KMS-11 (cell line): Measurements from ENCODE around the gene TCF19.

Source experiments
- H2AFZ ChIP-seq: fragments of 200-600 bp; sonication (generic); 2 replicates; pipeline ENCODE4 v1.6.1; 2016; ENCODE audit warnings: antibody characterized with exemption, mixed run types, low read depth
- H3K27ac ChIP-seq: fragments of 200-600 bp; sonication (generic); 2 replicates; pipeline ENCODE4 v1.6.1; 2016; ENCODE audit warnings: mild to moderate bottlenecking, mixed run types
- H3K27me3 ChIP-seq: fragments of 200-600 bp; sonication (generic); 2 replicates; pipeline ENCODE4 v1.6.1; 2017; ENCODE audit warnings: mild to moderate bottlenecking, low read depth, mixed run types, moderate library complexity; ENCODE audit not compliant: insufficient read depth
- H3K36me3 ChIP-seq: fragments of 200-600 bp; sonication (generic); 2 replicates; pipeline ENCODE4 v1.6.1; 2017; ENCODE audit warnings: mild to moderate bottlenecking, mixed run types; ENCODE audit not compliant: insufficient read depth
- H3K4me1 ChIP-seq: fragments of 200-600 bp; sonication (generic); 2 replicates; pipeline ENCODE4 v1.6.1; 2016; ENCODE audit warnings: mild to moderate bottlenecking, low read depth, mixed run types; ENCODE audit not compliant: poor library complexity, severe bottlenecking
- H3K4me2 ChIP-seq: fragments of 200-600 bp; sonication (generic); 2 replicates; pipeline ENCODE4 v1.7.0; 2016; ENCODE audit warnings: mild to moderate bottlenecking, mixed run types
- H3K4me3 ChIP-seq: fragments of 200-600 bp; sonication (generic); IDR thresholded peaks from 2 replicates; pipeline ENCODE4 v1.6.1; 2017; ENCODE audit warnings: low read depth, low read length, mixed read lengths; ENCODE audit not compliant: insufficient read depth
- H3K79me2 ChIP-seq: fragments of 200-600 bp; sonication (generic); 2 replicates; pipeline ENCODE4 v1.6.1; 2016; ENCODE audit warnings: low read depth, mixed run types; ENCODE audit not compliant: insufficient read depth
- H3K9ac ChIP-seq: fragments of 200-600 bp; sonication (generic); 2 replicates; pipeline ENCODE4 v1.6.1; 2016; ENCODE audit warnings: mild to moderate bottlenecking, mixed run types
- H4K20me1 ChIP-seq: fragments of 200-600 bp; sonication (generic); 2 replicates; pipeline ENCODE4 v1.6.1; 2016; ENCODE audit warnings: mild to moderate bottlenecking, mixed run types; ENCODE audit not compliant: insufficient read depth
- CTCF ChIP-seq: fragments of 200-600 bp; sonication (generic); conservative IDR thresholded peaks from 2 replicates; pipeline ENCODE4 v1.6.1; 2017; ENCODE audit warnings: low read depth, mild to moderate bottlenecking, antibody characterized with exemption, low read length, moderate library complexity, mixed read lengths

TCF19 gene

GRCh38 chr6:31158140-31158862 lies at the start of gene TCF19:
TCF19 (plus strand) TSS chr6:31158589; CDS start chr6:31159470, 881 bp downstream.
- no peaks in the 10 kb centered on the region for H3K27me3 ChIP-seq
- peaks cover 4% of the 10 kb centered on the region; the same call in 1 of the 2 replicates for H3K79me2 ChIP-seq
- no peaks in the 10 kb centered on the region for H4K20me1 ChIP-seq
- H2AFZ ChIP-seq, result peak within 1 kb of the TSS; percentile 70
- H3K27ac ChIP-seq, result no peak within 1 kb of the TSS
- H3K36me3 ChIP-seq, result no peaks in the 10 kb centered on the region
- H3K9ac ChIP-seq, result peak within 1 kb of the TSS; percentile 30; the same call in 1 of the 2 replicates
- H3K4me1 ChIP-seq, result peaks cover 31% of the 10 kb centered on the region
- TF ChIP-seq CTCF, result no peak
- H3K4me2 ChIP-seq, result peak within 1 kb of the TSS; percentile 87
- no peak within 1 kb of the TSS for H3K4me3 ChIP-seq

GRCh38 chr6:31110825-31111582 lies 47.4 kb upstream of the TCF19 start:
- no peaks in the 10 kb centered on the region for H3K79me2 ChIP-seq
- no peak for TF ChIP-seq CTCF
- H3K4me1 ChIP-seq, result no peaks in the 10 kb centered on the region
- H3K27me3 ChIP-seq, result peaks cover 24% of the 10 kb centered on the region
- no peak overlapping the region for H3K4me2 ChIP-seq
- no peak overlapping the region for H2AFZ ChIP-seq
- no peaks in the 10 kb centered on the region for H4K20me1 ChIP-seq
- H3K27ac ChIP-seq, result no peak overlapping the region
- no peaks in the 10 kb centered on the region for H3K36me3 ChIP-seq
- no peak overlapping the region for H3K4me3 ChIP-seq
- H3K9ac ChIP-seq, result no peak overlapping the region

- Histone ChIP-seq H3K4me1 (no peaks in the 10 kb centered on the region), H4K20me1 (no peaks in the 10 kb centered on the region), H3K9ac (no peak overlapping the region), H3K27me3 (peaks cover 31% of the 10 kb centered on the region), H2AFZ (no peak overlapping the region), H3K27ac (no peak overlapping the region), H3K4me3 (no peak overlapping the region), H3K79me2 (no peaks in the 10 kb centered on the region), H3K36me3 (no peaks in the 10 kb centered on the region), H3K4me2 (no peak overlapping the region)
- no peak for TF ChIP-seq CTCF
These were observed 46.7 kb upstream of the TCF19 start for GRCh38 chr6:31111712-31112111.

GRCh38 chr6:31112478-31112877 lies 45.9 kb upstream of the TCF19 start, which contains the start of gene C6orf15:
C6orf15 (minus strand) TSS chr6:31112575; CDS start chr6:31112555, 20 bp downstream.
- H3K27ac ChIP-seq, result no peak within 1 kb of the TSS
- H2AFZ ChIP-seq, result no peak within 1 kb of the TSS
- no peak within 1 kb of the TSS for H3K9ac ChIP-seq
- H4K20me1 ChIP-seq, result no peaks in the 10 kb centered on the region
- no peak for TF ChIP-seq CTCF
- H3K27me3 ChIP-seq, result peaks cover 38% of the 10 kb centered on the region
- no peaks in the 10 kb centered on the region for H3K4me1 ChIP-seq
- no peak within 1 kb of the TSS for H3K4me2 ChIP-seq
- no peaks in the 10 kb centered on the region for H3K36me3 ChIP-seq
- no peak within 1 kb of the TSS for H3K4me3 ChIP-seq
- H3K79me2 ChIP-seq, result no peaks in the 10 kb centered on the region
